Measurements from ENCODE around the gene DNHD1.

The DNHD1 gene

GRCh38 chr11:6587360-6587953 is 90.4 kb downstream of the DNHD1 start:
- H3K4me3 ChIP-seq (ENCODE audit: low read length, poor library complexity, severe bottlenecking) = no peak overlapping the region
- H3K4me1 ChIP-seq (ENCODE audit: insufficient read depth, low read length, poor library complexity, severe bottlenecking) = no peaks in the 10 kb centered on the region
- no peaks in the 10 kb centered on the region for H3F3A ChIP-seq (ENCODE audit: low read depth)
- no peak overlapping the region for H2AFZ ChIP-seq (ENCODE audit: low read length)
- H3K4me2 ChIP-seq (ENCODE audit: low read depth, low read length, poor library complexity, severe bottlenecking) = no peak overlapping the region
- H3K27me3 ChIP-seq (ENCODE audit: insufficient read depth, low read length, poor library complexity, severe bottlenecking) = no peaks in the 10 kb centered on the region
- H4K20me1 ChIP-seq (ENCODE audit: insufficient read depth, low read length, poor library complexity, severe bottlenecking) = no peaks in the 10 kb centered on the region
- H3K36me3 ChIP-seq (ENCODE audit: insufficient read depth, low read length) = peaks cover 10% of the 10 kb centered on the region
- TF ChIP-seq EZH2phosphoT487 (IDR thresholded peaks at IDR 0.05; ENCODE audit: borderline replicate concordance) = no peak
- TF ChIP-seq, protein P1, sequence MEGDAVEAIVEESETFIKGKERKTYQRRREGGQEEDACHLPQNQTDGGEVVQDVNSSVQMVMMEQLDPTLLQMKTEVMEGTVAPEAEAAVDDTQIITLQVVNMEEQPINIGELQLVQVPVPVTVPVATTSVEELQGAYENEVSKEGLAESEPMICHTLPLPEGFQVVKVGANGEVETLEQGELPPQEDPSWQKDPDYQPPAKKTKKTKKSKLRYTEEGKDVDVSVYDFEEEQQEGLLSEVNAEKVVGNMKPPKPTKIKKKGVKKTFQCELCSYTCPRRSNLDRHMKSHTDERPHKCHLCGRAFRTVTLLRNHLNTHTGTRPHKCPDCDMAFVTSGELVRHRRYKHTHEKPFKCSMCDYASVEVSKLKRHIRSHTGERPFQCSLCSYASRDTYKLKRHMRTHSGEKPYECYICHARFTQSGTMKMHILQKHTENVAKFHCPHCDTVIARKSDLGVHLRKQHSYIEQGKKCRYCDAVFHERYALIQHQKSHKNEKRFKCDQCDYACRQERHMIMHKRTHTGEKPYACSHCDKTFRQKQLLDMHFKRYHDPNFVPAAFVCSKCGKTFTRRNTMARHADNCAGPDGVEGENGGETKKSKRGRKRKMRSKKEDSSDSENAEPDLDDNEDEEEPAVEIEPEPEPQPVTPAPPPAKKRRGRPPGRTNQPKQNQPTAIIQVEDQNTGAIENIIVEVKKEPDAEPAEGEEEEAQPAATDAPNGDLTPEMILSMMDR (conservative IDR thresholded peaks at IDR 0.05; ENCODE audit: low read length) = no peak
- H3K79me2 ChIP-seq (ENCODE audit: insufficient read depth, low read length) = no peaks in the 10 kb centered on the region
- H3K9me3 ChIP-seq (ENCODE audit: insufficient read depth, low read depth, low read length) = peaks cover 7% of the 10 kb centered on the region; the same call in 1 of the 2 replicates
- H3K9me2 ChIP-seq (replicated peaks; ENCODE audit: low read depth, low read length) = no peaks in the 10 kb centered on the region
- H3K9ac ChIP-seq (ENCODE audit: low read depth, low read length, poor library complexity, severe bottlenecking) = no peak overlapping the region

- no peak overlapping the region for H3K4me3 ChIP-seq (ENCODE audit: low read length, poor library complexity, severe bottlenecking)
- H3K4me1 ChIP-seq (ENCODE audit: insufficient read depth, low read length, poor library complexity, severe bottlenecking) = peaks cover 2% of the 10 kb centered on the region
- no peak overlapping the region for H3K4me2 ChIP-seq (ENCODE audit: low read depth, low read length, poor library complexity, severe bottlenecking)
- no peak overlapping the region for H2AFZ ChIP-seq (ENCODE audit: low read length)
- H3K79me2 ChIP-seq (ENCODE audit: insufficient read depth, low read length) = peaks cover 2% of the 10 kb centered on the region; the same call in 1 of the 2 replicates
- peaks cover 7% of the 10 kb centered on the region; the same call in 1 of the 2 replicates for H3K9me3 ChIP-seq (ENCODE audit: insufficient read depth, low read depth, low read length)
- peaks cover 12% of the 10 kb centered on the region for H3K36me3 ChIP-seq (ENCODE audit: insufficient read depth, low read length)
- H3K9me2 ChIP-seq (replicated peaks; ENCODE audit: low read depth, low read length) = no peaks in the 10 kb centered on the region
- TF ChIP-seq, protein P1 (conservative IDR thresholded peaks at IDR 0.05; ENCODE audit: low read length) = no peak
- TF ChIP-seq EZH2phosphoT487 (IDR thresholded peaks at IDR 0.05; ENCODE audit: borderline replicate concordance) = no peak
- H3K27me3 ChIP-seq (ENCODE audit: insufficient read depth, low read length, poor library complexity, severe bottlenecking) = no peaks in the 10 kb centered on the region
- no peak overlapping the region for H3K9ac ChIP-seq (ENCODE audit: low read depth, low read length, poor library complexity, severe bottlenecking)
- no peaks in the 10 kb centered on the region for H4K20me1 ChIP-seq (ENCODE audit: insufficient read depth, low read length, poor library complexity, severe bottlenecking)
- H3F3A ChIP-seq (ENCODE audit: low read depth) = no peaks in the 10 kb centered on the region
These were observed 90.9 kb downstream of the DNHD1 start for GRCh38 chr11:6588018-6588417.

DNA sequence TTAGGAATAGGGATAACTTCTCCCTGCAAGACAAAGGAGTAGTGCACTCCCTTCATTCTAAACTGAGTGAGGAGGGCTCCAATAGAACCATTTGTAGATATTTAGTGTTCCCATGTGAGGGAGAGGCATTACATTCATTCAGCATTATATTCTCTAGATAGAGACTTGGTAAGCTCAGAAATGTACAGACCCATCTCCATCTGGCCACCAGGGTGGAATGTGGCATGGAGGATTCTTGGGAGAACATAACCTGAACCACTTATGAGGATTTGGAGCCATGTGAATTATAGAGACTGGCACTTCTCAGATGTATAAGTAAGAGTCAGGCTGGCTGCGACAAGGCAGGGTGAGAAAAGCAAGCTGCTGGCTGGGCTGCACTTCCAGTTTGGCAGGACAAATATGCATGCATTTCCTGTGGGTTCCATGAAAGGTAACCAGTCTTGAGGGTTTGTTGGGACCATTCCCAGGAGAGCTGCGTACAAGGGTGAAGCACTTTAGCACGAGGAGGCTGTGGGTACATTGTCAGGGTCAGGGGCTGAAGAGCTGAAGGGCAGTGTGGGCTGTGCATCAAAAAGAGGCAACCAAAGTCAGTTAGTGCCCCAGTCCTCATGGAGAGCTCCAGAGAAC is 97.2 kb downstream of the DNHD1 start:
- H4K20me1 ChIP-seq (ENCODE audit: insufficient read depth, low read length, poor library complexity, severe bottlenecking) = peaks cover 4% of the 10 kb centered on the region
- H3K9me2 ChIP-seq (replicated peaks; ENCODE audit: low read depth, low read length) = no peaks in the 10 kb centered on the region
- H3K9ac ChIP-seq (ENCODE audit: low read depth, low read length, poor library complexity, severe bottlenecking) = no peak overlapping the region
- H2AFZ ChIP-seq (ENCODE audit: low read length) = no peak overlapping the region
- TF ChIP-seq, protein P1 (conservative IDR thresholded peaks at IDR 0.05; ENCODE audit: low read length) = no peak
- TF ChIP-seq EZH2phosphoT487 (IDR thresholded peaks at IDR 0.05; ENCODE audit: borderline replicate concordance) = no peak
- peaks cover 17% of the 10 kb centered on the region for H3K36me3 ChIP-seq (ENCODE audit: insufficient read depth, low read length)
- H3F3A ChIP-seq (ENCODE audit: low read depth) = no peaks in the 10 kb centered on the region
- H3K4me2 ChIP-seq (ENCODE audit: low read depth, low read length, poor library complexity, severe bottlenecking) = peak overlapping the region; percentile 48
- H3K27me3 ChIP-seq (ENCODE audit: insufficient read depth, low read length, poor library complexity, severe bottlenecking) = no peaks in the 10 kb centered on the region
- peaks cover 27% of the 10 kb centered on the region for H3K79me2 ChIP-seq (ENCODE audit: insufficient read depth, low read length)
- H3K4me1 ChIP-seq (ENCODE audit: insufficient read depth, low read length, poor library complexity, severe bottlenecking) = peaks cover 34% of the 10 kb centered on the region
- H3K9me3 ChIP-seq (ENCODE audit: insufficient read depth, low read depth, low read length) = no peaks in the 10 kb centered on the region
- peak overlapping the region; percentile 7 for H3K4me3 ChIP-seq (ENCODE audit: low read length, poor library complexity, severe bottlenecking)

Measured in Loucy (cell line).